Islet of Langerhans (tissue), 1 donor: ENCODE results near the gene CD200R1L.

ENCODE experiments used
- FAIRE-seq: peaks from one replicate; lab custom pipeline; 2011; peaks lifted over from hg19 to GRCh38; lab: Jason Lieb, UNC

CD200R1L gene

GRCh38 chr3:112818289-112818688 is 28.4 kb downstream of the CD200R1L start:
- no peak for FAIRE-seq

- no peak for FAIRE-seq
Measured at GRCh38 chr3:112817797-112818196, 28.9 kb downstream of the CD200R1L start.

- no peak for FAIRE-seq
Measured at GRCh38 chr3:112817271-112817670, 29.4 kb downstream of the CD200R1L start.

- FAIRE-seq: no peak
Measured at GRCh38 chr3:112815981-112816380, 30.7 kb downstream of the CD200R1L start.

GRCh38 chr3:112814266-112814665 is 32.4 kb downstream of the CD200R1L start:
- peak; percentile 81 for FAIRE-seq

GRCh38 chr3:112813723-112814171 is 32.9 kb downstream of the CD200R1L start:
- FAIRE-seq: no peak

- FAIRE-seq: no peak
Measured at GRCh38 chr3:112813016-112813415, 33.6 kb downstream of the CD200R1L start.

GRCh38 chr3:112811917-112812660 is 34.6 kb downstream of the CD200R1L start:
- no peak for FAIRE-seq

GRCh38 chr3:112811131-112811884 is 35.4 kb downstream of the CD200R1L start:
- no peak for FAIRE-seq

GRCh38 chr3:112810561-112810960 is 36.1 kb downstream of the CD200R1L start:
- no peak for FAIRE-seq

GRCh38 chr3:112808136-112808535 is 38.5 kb downstream of the CD200R1L start:
- FAIRE-seq: no peak

GRCh38 chr3:112807685-112808084 is 39.0 kb downstream of the CD200R1L start:
- no peak for FAIRE-seq

- no peak for FAIRE-seq
Measured at GRCh38 chr3:112806903-112807302, 39.8 kb downstream of the CD200R1L start.

- no peak for FAIRE-seq
Measured at GRCh38 chr3:112805126-112805525, 41.5 kb downstream of the CD200R1L start.

GRCh38 chr3:112804021-112804420 is 42.6 kb downstream of the CD200R1L start:
- FAIRE-seq: no peak

GRCh38 chr3:112803467-112803866 is 43.2 kb downstream of the CD200R1L start:
- no peak for FAIRE-seq

- no peak for FAIRE-seq
Measured at GRCh38 chr3:112802338-112802737, 44.3 kb downstream of the CD200R1L start.

- peak; percentile 81 for FAIRE-seq
Measured at GRCh38 chr3:112799946-112800345, 46.7 kb downstream of the CD200R1L start.

GRCh38 chr3:112794622-112795172 is 52.0 kb downstream of the CD200R1L start:
- no peak for FAIRE-seq

- no peak for FAIRE-seq
Measured at GRCh38 chr3:112793326-112794081, 53.2 kb downstream of the CD200R1L start.

GRCh38 chr3:112791736-112792135 is 54.9 kb downstream of the CD200R1L start:
- FAIRE-seq: no peak

GRCh38 chr3:112789787-112790186 is 56.9 kb downstream of the CD200R1L start:
- no peak for FAIRE-seq
